ENCODE results near the gene SPSB2.

- TF ChIP-seq CTCF (IDR thresholded peaks at IDR 0.05) (no peak), POLR2A (IDR thresholded peaks at IDR 0.05) (no peak)
These were observed 46.5 kb upstream of the SPSB2 start for GRCh38 chr12:6919588-6919987.
